SK-N-SH treated with all-trans-retinoic acid at 6 μM for 48 hours (cell line): ENCODE data around the gene PLAA.

Experiments used
- CREB5 ChIP-seq: fragments of 250-450 bp; sonication (Bioruptor Pico); IDR thresholded peaks from 2 replicates; pipeline ENCODE4 v1.5.1; 2020; ENCODE audit warnings: low read depth, mild to moderate bottlenecking, moderate library complexity
- CSRNP3 ChIP-seq: fragments of 250-450 bp; sonication (Bioruptor Pico); IDR thresholded peaks from 2 replicates; pipeline ENCODE4 v1.5.1; 2021; ENCODE audit warnings: mild to moderate bottlenecking, moderate library complexity
- PATZ1 ChIP-seq: fragments of 250-450 bp; sonication (Bioruptor Pico); IDR thresholded peaks from 2 replicates; pipeline ENCODE4 v1.8.0; 2020; ENCODE audit warnings: mild to moderate bottlenecking, moderate library complexity, borderline replicate concordance
- TSHZ2 ChIP-seq: fragments of 250-450 bp; sonication (Bioruptor Pico); IDR thresholded peaks from 2 replicates; pipeline ENCODE4 v1.5.0; 2020; ENCODE audit warnings: mild to moderate bottlenecking, moderate library complexity

- TF ChIP-seq TSHZ2 (CRISPR knock-in tag) (no peak), PATZ1 (CRISPR knock-in tag) (no peak), CREB5 (CRISPR knock-in tag) (no peak), CSRNP3 (CRISPR knock-in tag) (no peak)
Measured at GRCh38 chr9:26947736-26948135, 694 bp upstream of the PLAA start.
